Urothelium cell line (cell line): Measurements from ENCODE around the gene EFHC2.
"Not testable (repeated sequence)": the region's sequence is repeated elsewhere in the genome, so short reads cannot be mapped to it uniquely, and the experiment has no call there.

Experiments used
- DNase-seq: peaks from one replicate; pipeline ENCODE4 v3.0.0; 2011; ENCODE audit warnings: low spot score, mixed read lengths
- FAIRE-seq: peaks from 2 replicates; lab custom pipeline; 2011; peaks lifted over from hg19 to GRCh38; lab: Jason Lieb, UNC

Gene EFHC2

DNA sequence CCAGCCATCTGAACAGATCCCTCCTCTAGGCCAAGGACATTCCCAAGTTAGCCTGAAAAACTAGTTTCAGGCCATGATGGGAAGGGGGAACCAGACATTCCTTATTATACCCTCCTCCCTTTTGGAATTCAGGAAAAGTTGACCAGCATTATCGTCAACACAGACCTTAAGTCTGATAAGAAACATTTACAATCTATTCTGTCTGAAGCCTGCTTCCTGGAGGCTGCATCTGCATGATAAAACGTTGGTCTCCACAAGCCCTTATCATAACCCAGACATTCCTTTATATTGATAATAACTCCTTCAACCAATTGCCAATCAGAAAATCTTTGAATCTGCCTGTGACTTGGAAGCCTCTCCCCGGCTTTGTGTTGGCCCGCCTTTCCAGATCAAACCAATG is 44.3 kb downstream of the EFHC2 start:
- FAIRE-seq, result no peak
- no peak for DNase-seq

DNA sequence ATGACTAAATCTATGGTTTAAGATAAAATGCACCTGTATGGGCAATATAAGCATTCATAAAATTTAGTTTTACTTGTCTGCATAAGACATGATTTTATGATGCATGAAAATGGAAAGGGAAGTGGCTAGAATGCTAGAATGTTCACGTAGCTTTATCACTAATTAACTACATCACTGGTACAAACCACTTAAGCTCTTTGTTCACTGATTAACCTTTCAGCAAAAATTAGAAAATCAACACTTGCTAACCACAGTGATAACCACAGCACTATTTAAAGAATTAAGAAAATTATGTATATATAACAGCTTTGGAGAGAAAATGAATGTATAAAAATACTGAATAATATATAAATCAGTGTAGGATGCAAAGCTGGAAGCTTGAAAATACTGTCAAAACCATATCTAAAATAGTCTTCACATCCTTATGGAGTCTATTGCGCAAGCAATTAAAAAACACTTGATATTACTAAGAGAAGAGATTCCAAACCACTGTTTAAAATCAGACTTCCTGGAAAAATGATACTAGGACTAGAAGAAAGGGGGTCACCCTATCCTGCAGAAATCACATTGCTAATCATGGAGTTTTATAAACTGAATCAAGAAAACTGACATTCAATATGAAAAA is 51.9 kb downstream of the EFHC2 start:
- FAIRE-seq (no peak), DNase-seq (no peak)

DNA sequence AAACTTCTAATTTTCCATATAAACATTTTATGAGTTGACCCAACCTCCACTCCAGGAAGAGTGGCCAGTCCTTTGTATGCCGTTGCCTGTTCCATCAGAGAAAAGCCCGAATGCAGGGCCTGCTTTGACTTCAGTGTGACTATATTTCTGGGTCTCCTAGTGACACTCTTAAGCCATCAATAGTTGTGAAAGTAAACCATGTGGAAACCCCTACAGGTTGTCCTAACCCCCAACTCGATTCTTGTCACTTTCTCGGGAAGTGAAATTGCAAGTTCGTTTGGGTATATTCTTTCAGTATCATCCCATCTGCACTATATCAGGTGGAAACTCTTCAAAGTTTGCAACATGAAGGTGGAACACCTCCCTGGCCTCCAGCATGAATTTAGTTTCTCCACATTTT is 52.8 kb downstream of the EFHC2 start:
- FAIRE-seq (no peak), DNase-seq (no peak)

DNA sequence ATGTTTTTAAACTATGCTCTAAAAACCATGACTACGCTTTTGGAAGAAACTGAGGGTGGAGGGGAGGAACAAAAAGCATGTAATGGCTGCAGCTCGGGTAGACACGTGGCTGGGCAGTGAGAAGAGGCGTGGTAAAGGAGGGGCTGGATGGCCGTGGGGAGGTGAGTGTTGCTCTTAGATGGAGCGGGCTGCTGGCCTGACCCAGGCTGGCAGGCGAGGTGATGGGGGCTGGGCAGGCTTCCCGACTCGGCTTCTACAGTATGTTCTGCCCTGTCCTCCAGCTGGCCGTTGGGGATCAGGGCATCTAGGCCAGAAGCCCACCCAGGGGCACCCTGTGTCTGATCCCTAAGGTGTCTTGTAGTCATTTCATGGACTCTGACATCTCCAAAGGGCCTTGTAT is 60.7 kb downstream of the EFHC2 start:
- no peak for FAIRE-seq
- no peak for DNase-seq

DNA sequence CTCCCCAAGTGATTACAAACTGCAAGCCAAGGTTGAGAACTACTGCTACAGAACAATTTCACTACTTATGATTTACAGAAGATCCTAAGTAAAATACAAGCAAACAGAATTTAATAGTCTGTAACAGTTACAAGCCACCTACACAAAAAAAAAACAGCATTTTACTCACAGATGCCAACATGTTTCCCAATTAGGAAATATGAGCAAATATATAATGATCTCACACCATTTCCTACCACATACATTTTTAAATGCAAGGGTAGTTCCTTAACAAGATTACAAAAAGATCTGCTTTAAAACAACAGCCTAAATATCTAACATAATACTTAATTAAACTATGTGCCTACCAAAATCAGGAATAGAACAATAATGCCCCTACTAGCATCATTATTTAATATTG is 63.4 kb downstream of the EFHC2 start:
- FAIRE-seq (no peak), DNase-seq (no peak)

DNA sequence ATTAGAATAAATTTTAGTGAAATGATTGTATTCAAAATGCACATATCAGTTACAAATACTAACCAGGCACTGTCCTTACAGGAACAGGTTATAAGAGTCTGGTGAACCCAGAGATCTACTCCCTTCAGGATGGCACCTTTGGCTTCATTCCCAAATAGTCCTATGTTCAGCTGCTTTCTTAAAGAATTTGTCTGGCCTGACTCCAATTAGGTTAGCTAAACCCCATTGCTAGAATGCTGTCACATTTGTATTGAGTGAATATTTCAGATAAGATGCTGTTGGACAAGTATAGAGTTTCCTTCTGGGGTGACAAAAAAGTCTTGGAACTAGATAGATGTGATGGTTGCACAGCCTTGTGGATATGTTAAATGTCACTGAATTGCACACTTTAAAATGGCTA is 69.4 kb downstream of the EFHC2 start:
- FAIRE-seq (no peak), DNase-seq (no peak)

DNA sequence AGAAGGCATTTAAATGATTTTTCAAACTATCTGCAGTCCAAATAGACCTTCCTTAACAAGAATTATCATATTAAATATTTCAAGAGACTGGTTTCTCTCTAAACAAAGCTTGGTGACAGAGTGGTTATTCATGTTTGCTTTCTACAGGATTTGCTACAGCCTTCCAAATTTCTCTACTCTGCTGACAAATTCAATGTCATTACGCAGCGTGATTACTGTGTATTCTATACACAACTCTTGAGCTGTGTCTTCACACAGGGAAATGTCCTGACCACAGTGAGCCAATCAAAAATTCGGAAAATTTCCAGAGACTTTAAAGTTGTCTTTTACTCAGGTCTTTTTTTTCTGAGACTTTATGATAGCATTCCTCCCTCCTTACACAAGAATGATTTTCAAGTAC is 75.6 kb downstream of the EFHC2 start:
- no peak for FAIRE-seq
- DNase-seq, result no peak

DNA sequence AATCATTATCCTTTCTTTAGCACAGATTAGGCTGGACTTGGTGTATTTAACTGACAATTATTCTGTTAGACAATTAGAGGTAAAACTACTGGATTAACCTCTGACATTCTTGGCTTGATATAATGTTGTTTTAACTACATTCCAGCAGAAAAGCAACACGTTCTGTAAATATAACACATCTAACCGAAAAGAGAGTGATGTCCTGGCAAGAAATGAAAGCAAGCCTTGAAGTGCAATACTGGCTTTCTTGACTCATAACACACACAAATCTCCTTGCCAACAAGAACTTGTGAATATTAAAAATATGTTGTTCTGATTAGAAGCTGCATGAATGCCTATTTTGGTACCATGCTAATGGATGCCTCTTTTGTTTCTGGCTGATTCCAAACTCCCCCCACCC is 76.4 kb downstream of the EFHC2 start:
- FAIRE-seq (no peak), DNase-seq (no peak)

DNA sequence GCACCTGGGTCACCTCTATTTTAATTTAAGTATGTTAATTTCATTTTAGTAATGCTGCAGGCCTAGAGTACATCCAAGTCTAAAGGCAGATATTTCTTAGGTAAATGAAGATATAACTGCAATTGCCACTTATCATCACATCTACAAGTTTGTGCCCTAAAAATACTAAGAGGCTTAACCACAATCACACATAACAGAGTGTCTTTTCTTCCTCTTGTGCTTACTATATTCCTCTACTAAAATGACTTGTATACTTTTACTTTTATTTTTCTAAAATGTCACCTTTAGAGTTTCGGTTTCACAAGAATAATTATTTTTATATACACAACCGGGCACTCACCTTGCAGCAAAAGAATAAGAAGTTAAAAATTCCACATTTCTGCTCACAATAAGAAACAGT is 77.9 kb downstream of the EFHC2 start:
- DNase-seq, result no peak

DNA sequence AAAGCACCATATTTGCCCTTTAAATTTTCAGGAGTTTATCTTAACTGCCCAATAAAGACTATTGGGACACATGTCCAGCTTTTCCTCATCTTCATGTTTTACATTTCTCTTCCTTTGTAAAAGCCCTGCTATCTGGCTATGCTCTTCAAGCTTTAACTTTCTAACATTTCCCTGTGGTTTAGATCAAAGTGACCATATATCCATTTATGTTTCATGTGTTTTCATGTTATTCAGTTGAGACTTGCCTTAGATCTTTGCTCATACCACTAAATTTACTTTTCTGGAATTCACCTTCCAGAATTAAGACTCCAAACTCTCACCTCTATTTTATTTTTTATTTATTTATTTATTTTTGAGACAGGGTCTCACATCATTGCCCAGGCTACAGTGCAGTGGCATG is 78.5 kb downstream of the EFHC2 start:
- FAIRE-seq, result no peak
- no peak for DNase-seq

More for the DNA sequence above, 77.9 kb downstream of the EFHC2 start:
- no peak for FAIRE-seq

DNA sequence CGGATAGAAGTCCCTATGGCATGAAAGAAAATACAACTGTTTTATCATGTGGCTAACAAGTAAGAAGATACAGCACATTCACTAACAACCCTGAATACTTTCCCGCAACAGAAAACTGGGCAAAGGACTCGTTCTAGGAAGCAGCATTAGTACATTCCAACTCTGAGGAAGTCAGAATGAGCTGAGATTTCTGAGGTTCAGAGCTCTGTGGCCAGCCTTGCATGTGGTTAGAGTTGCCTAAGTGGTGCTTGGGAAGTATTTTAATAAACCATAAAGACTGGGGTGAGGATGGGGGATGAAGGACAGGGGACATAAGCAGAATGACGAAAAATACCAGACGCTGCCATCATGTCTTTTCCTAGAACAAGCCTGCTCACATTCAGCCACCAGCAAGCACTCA is 82.2 kb downstream of the EFHC2 start:
- FAIRE-seq (no peak), DNase-seq (no peak)

DNA sequence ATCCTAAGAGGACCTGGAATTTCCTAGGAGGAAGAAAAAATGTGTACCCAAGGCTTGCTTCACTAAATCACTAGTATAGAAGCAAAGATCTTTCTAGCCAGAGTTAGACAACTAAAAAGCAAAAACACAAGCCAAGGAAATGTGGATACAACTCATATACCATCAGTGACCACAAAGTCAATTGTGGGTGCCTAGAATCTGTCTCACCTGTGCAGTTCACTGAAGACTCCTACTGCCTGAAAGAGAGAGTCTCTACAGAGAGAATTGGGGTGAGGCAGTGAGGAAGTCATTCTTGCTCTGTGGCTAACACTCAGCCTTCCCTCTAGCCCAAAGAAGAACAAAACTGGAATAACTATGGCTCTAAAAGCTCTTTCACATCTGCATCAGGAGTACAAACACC is 82.9 kb downstream of the EFHC2 start:
- FAIRE-seq (no peak), DNase-seq (no peak)

DNA sequence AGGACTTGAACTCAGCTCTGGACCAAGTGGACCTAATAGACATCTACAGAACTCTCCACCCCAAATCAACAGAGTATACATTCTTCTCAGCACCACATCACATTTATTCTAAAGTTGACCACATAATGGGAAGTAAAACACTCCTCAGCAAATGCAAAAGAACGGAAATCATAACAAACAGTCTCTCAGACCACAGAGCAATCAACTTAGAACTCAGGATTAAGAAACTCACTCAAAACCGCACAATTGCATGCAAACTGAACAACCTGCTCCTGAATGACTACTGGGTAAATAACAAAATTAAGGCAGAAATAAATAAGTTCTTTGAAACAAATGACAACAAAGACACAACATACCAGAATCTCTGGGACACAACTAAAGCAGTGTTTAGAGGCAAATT is 87.7 kb downstream of the EFHC2 start:
- not testable (repeated sequence) for DNase-seq, FAIRE-seq

DNA sequence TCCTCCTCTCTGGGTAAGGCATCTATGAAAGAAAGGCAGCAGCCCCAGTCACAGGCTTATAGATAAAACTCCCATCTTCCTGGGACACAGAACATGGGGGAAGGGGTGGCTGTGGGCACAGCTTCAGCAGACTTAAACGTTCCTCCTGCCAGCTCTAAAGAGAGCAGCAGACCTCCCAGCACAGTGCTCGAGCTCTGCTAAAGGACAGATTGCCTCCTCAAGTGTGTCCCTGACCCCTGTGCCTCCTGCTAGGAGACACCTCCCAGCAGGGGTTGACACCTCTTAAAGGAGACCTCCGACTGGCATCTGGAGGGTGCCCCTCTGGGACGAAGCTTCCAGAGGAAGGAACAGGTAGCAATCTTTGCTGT is 89.9 kb downstream of the EFHC2 start:
- DNase-seq (no peak), FAIRE-seq (no peak)

DNA sequence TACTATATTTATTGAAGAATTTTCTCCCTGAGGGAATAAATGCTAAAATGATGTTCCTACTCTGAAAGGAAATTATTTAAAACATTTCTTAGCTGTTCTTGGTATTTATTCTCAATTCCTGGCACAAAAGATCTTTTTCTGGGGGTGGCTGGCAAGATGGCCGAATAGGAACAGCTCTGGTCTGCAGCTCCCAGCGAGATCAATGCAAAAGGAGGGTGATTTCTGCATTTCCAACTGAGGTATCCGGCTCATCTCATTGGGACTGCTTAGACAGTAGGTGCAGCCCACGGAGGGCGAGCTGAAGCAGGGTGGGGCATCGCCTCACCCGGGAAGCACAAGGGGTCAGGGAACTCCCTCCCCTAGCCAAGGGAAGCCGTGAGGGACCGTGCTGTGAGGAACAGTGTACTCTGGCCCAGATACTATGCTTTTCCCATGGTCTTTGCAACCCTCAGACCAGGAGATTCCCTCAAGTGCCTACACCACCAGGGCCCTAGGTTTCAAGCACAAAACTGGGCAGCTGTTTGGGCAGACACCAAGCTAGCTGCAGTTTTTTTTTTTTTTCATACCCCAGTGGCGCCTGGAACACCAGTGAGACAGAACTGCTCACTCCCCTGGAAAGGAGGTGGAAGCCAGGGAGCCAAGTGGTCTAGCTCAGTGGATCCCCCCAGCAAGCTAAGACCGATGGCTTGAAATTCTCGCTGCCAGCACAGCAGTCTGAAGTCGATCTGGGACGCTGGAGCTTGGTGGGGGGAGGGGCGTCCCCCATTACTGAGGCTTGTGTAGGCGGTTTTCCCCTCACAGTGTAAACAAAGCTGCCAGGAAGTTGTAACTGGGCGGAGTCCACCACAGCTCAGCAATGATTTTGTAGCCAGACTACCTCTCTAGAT is 90.5 kb downstream of the EFHC2 start:
- FAIRE-seq, result not testable (repeated sequence)
- peak; percentile 5 for DNase-seq

DNA sequence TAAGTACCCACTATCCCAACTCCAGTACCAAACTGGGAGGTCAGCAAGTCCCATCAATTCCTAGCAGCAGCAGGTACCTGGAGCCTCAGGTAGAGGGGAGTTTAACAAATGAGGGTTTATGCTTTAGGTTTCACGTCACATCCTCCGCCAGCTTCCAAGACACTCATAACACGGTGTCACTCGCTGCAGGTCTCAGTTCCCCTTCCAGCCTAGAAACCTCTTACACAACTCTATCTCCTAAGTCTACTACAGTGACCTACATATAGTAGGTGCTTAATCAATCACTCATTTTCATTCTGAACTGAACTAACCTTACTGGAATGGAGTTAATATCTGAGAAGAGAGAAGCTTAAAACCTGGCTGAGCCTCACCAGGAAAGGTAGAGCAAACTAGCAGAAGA is 96.0 kb downstream of the EFHC2 start:
- DNase-seq, result no peak
- no peak for FAIRE-seq

DNA sequence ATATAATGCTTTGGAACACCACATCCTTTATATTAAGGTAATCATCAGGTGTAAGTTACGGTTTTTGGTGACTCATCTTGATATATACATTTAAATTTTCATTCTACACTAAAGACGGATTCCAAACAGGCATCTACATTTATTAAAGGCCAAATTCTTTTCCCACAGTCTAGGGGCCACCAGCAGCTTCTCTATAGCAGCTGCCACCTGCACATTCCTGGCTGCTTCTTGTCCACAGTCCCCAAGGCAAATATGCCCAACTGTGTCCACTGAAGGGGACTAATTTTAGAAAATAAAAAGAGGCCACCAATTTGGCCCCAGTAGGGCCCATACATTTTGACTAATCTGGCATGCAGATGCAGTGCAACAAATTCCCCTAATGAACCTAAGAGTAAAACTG is 96.6 kb downstream of the EFHC2 start:
- DNase-seq, result no peak
- FAIRE-seq, result no peak

DNA sequence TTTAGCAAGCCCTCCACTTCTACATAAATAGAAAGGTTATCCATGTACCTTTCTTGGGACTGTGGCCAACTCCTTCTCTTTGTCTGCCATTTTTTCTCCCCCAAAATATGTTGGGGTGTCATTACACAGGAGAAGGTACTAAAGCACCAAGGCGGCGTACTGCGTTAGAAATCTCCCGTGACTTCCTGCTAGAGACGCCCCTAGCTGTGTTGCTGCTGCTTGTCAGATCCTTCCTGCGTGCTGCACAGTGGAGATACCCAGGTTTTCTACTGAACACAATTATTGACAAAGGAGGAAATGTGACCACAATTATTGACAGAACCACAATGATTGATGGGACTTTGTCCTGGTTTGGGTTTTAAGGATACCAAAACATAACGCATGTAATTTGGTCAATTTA is 97.7 kb downstream of the EFHC2 start:
- DNase-seq (no peak), FAIRE-seq (no peak)

DNA sequence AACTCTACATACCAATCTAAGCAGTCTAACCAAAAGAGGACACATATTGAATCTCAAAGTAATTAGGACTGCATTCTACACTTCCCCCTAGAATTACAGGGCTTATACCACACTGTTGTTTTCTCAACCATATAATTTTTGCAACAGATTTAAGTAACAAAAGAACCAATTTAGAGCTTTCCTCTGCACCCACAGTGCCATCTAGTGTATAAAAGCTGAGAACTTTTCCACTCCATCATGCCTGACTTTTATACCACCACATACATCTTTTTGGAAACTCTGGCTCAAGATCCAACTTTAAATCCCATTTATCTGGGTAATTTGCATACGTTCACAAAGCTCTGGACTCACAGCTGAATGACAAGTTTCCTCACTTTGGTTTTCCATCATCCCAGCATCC is 99.5 kb downstream of the EFHC2 start:
- DNase-seq (peak; percentile 10), FAIRE-seq (no peak)

DNA sequence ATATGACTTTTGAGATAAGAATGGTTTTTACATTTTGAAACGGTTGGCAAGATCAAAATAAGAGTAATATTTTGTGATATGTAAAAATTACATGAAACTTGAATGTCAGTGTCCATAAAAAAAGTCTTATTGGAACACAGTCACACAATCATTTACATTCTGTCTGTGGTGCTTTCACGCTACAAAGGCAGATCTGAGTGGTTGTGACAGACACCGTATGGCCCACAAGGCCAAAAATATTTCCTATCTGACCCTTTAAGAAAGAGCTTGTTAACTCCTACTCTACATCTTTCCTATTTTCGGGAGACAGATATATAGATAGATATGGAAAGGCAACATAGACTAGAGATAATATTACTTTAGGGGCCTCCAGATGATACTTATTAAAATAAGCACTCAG is 101.9 kb downstream of the EFHC2 start:
- FAIRE-seq, result no peak

DNA sequence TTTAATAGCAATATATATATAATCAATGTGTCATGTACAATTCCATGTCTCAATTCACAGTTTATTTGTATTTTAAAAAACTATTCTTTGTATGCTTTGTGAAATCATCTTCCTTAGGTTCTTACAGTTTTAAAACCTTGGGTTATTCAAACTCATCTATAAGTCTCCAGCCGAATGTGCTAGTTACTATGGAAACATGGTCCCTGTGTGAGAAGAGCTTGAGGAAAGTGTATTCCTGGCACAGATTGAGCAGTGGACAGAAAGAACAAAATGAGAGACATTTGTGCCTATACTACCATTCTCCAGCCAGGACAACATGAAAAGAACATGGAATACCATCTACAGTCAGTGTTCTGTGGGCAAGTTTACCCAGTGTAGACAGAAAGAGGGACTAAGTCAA is 103.4 kb downstream of the EFHC2 start:
- DNase-seq, result no peak
- no peak for FAIRE-seq

More for the DNA sequence above, 101.9 kb downstream of the EFHC2 start:
- DNase-seq, result no peak

DNA sequence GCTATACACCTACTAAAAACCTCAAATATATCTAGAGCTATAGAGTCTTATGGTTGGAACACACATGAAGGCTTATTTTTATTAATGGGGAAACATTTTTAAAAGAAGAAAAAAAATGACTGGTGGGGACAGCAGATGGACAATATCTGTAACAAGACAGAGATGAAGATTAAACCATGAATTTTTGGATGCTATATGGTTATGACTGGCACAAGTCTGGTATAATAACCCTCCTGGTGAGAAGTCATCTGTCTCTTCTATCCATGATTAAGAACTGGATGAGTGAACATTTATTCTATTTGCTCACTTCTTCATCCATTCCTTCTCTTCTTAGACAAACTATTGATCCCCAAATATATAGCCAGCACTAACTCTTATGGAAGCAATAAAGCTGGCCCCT is 104.4 kb downstream of the EFHC2 start:
- DNase-seq, result no peak
- no peak for FAIRE-seq

DNA sequence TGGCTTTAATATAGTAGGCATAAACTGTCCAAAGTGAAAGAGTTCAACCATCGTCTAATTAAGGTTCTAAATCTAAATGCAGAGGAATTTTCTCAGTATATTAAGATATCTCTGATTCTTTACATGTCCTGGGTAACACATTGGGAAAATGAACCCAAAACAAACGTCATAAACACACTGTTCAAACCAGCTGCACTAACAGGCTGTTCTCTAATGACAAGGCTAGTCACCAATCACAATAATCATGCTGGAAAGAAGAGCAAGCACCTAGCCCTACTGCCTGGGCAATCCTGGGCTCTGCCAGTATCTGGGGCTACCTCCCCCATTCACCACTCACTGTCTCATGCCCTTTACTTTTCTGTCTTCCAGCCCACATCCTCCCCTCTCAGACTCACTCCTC is 107.9 kb downstream of the EFHC2 start:
- DNase-seq (no peak), FAIRE-seq (no peak)
